Glomerular endothelial cell (primary cell): ENCODE measurements around the gene PAK5. TPM values are rescaled to one million over a fixed set of nuclear protein-coding genes. Genes with fewer than 3 reads are reported as not detected.

Experiments
- DNase-seq: peaks from one replicate; pipeline ENCODE4 v3.0.0-alpha.2; 2011; ENCODE audit warnings: low read depth, low spot score; ENCODE audit errors: extremely low read depth
- total RNA-seq: library from RNA; depleted of rRNA; stranded (reverse); fragments of >200 nt; gene quantifications from 2 replicates; pipeline ENCODE4 v1.2.3, GENCODE V29; 2015

PAK5 gene
- total RNA-seq, 1 donor from 2014 or later, result not detected

DNA sequence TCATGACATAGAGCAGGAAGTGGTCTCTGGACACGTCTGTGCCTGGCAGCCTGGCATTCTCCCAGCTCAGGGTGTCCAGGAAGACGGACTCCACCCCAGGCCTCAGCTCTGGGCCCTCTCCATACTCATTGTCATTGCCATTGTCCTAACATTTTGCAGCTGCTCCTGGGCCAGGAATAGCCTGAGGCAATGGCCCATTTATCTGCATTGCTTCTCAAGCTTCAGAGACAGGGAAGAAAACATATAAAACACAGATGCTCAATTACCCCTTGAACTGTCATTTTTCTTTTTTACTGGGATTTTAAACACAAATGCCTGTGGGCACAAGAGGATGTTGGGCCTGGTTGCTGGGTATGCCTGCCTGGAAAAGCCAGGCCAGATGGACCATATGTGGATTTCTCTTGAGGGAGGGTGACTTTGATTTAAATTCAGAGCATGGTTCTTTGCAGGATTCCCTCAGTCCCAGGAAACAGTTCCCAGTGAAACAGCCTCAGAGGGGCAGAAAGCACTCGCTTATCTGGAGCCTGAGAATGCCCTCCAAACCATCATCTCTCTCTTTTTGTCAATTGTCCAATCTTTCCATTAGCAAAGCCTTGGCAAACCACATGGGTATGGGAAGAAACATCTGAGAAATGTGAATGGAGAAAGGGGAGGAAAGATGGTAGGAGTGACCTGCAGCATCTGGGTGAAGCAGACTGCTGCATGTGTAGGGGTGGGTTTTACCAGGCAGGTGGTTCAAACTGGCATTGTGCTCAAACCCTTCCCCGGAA is 306.6 kb downstream of the PAK5 start:
- no peak for DNase-seq

DNA sequence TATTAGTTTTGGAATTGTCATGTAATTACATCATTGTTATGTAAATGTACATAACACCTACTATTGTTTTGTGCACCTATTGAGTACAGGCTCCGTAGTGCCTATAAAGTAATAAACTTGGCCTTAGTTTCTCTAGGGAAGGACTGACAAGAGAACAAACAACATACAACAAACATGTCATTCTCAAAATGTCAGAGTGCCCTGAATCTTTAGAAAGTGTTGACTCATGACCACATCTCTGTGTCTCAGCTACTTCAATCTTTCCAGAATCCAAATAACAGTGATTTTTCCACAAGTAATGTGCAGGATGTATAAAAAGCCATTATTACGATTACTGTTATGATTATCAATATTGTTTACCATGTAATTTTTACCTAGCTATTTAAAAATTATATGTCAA is 307.3 kb downstream of the PAK5 start:
- DNase-seq, result no peak

DNA sequence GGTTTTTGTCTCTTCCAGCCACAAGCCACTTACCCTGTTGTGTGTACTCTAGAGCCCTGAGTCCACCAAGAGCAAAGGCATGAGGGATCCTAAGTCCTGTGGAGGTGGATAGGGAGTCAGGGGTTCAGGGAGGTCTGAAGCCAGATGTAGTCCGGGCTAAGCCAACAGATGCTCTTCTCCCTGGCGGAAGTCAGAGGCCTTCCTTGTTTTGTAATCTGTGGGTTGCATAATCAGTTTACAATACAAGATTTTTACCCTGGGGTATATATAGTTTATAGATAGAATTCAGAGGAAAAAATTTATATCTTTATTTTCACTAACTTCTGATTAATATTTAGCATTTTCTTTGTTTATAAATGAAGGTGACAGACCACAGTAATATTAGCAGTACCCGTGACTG is 315.2 kb downstream of the PAK5 start:
- no peak for DNase-seq

- no peak for DNase-seq
These were observed 318.8 kb downstream of the PAK5 start for GRCh38 chr20:9520086-9520485.

- DNase-seq, result no peak
These were observed 320.2 kb downstream of the PAK5 start for GRCh38 chr20:9518576-9519175.

- DNase-seq, result no peak
These were observed 321.3 kb downstream of the PAK5 start for GRCh38 chr20:9517297-9518162.

- no peak for DNase-seq
These were observed 322.5 kb downstream of the PAK5 start for GRCh38 chr20:9516234-9516871.

DNA sequence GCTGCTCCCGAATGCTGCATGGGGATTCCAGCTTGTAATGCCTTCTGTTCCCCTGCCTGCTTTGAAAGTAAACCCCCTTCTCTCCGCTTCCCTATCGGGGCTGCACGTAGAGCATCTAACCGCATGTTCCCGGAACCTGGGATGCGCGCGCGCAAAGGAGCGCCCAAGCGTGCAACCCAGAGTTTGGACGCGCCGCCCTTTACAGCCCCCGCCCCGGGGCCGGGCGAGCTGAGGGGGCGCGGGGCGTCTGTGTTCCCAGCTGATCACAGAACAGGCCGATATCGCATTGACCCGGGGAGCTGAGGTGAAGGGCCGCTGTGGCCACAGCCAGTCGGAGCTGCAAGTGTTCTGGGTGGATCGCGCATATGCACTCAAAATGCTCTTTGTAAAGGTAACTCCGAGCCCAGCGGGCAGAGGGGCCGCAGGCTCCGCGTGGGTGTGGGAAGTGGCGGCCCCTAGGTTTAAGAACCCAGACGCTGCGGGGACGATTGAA is 323.1 kb downstream of the PAK5 start:
- DNase-seq, result no peak

- no peak for DNase-seq
These were observed 323.7 kb downstream of the PAK5 start for GRCh38 chr20:9515214-9515585.

DNA sequence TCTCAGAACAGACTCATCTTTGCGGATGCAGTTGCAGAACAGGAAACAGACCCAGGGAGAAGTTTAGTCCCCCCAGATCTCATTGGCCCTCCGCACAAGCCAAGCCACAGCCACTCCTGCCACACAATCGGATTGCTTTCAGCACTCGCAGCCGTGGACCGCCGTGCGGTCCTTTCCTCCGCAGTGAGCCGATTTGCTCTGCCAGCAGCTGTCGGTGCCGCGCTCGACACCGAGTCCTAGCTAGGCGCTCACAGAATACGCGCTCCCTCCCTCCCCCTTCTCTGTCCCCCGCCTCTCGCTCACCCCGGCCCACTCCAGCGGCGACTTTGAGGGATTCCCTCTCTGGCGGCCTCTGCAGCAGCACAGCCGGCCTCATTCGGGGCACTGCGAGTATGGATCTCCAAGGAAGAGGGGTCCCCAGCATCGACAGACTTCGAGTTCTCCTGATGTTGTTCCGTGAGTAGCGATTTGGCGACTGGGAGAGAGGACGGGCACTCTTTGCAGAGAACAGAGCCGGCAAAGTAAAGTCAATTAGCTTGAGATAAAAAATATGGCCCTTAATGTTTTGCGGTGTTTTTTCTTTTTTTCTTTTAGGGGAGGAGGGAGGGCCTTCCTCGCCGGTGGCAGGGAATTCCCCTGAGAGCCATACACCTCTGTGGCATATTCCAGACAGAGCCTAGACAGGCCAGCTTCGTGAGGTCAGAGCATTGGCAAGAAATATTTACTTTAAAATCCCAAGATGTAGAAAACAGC is 324.2 kb downstream of the PAK5 start, which contains the start of gene LAMP5:
Gene LAMP5 (plus strand): TSS at position 130 of the 753 bp plus-strand sequence. CDS start 263 bp downstream, at position 393.
- no peak for DNase-seq

GRCh38 chr20:9514072-9514460 is 324.8 kb downstream of the PAK5 start:
- DNase-seq, result no peak

GRCh38 chr20:9510911-9511310 is 328.0 kb downstream of the PAK5 start:
- DNase-seq, result no peak

- DNase-seq, result no peak
These were observed 329.6 kb downstream of the PAK5 start for GRCh38 chr20:9509246-9509645.

GRCh38 chr20:9508696-9509178 is 330.1 kb downstream of the PAK5 start:
- DNase-seq, result no peak

- DNase-seq, result no peak
These were observed 330.6 kb downstream of the PAK5 start for GRCh38 chr20:9508240-9508661.

GRCh38 chr20:9507544-9508239 is 331.2 kb downstream of the PAK5 start:
- DNase-seq, result no peak

- no peak for DNase-seq
These were observed 331.9 kb downstream of the PAK5 start for GRCh38 chr20:9506964-9507369.

- no peak for DNase-seq
These were observed 332.5 kb downstream of the PAK5 start for GRCh38 chr20:9506280-9506821.
